ENCODE measurements around the gene GIGYF2.

GIGYF2 gene

GRCh38 chr2:232662486-232663260 lies 34.5 kb upstream of the GIGYF2 start:
- no peak overlapping the region for H3K4me2 ChIP-seq (ENCODE audit: low read depth, low read length)
- no peaks in the 10 kb centered on the region for H3K27me3 ChIP-seq (replicated peaks; ENCODE audit: insufficient read depth, low read length)
- TF ChIP-seq EZH2 (optimal IDR thresholded peaks at IDR 0.05; ENCODE audit: low read depth, low read length) (no peak), EZH2phosphoT487 (IDR thresholded peaks at IDR 0.05; ENCODE audit: low read length) (no peak), CTCF (IDR thresholded peaks at IDR 0.05; ENCODE audit: low read length) (no peak)
- no peaks in the 10 kb centered on the region for H3K79me2 ChIP-seq (ENCODE audit: low read length)
- H4K20me1 ChIP-seq (ENCODE audit: insufficient read depth, low read length) = no peaks in the 10 kb centered on the region
- no peak overlapping the region for H3K4me3 ChIP-seq (ENCODE audit: low read length)
- no peaks in the 10 kb centered on the region for H3K36me3 ChIP-seq (replicated peaks; ENCODE audit: insufficient read depth, low read length)
- no peak overlapping the region for H3K27ac ChIP-seq (ENCODE audit: low read length)
- H3F3A ChIP-seq (ENCODE audit: insufficient read depth, low read length) = no peaks in the 10 kb centered on the region
- no peak overlapping the region for H3K9ac ChIP-seq (ENCODE audit: low read length)
- no peak for DNase-seq
- H3K4me1 ChIP-seq (ENCODE audit: low read length) = no peaks in the 10 kb centered on the region
- H3K9me3 ChIP-seq (replicated peaks; ENCODE audit: insufficient read depth, low read length) = no peaks in the 10 kb centered on the region
- H3K9me2 ChIP-seq (replicated peaks; ENCODE audit: insufficient read depth, low read length) = no peaks in the 10 kb centered on the region
- H2AFZ ChIP-seq (ENCODE audit: low read length) = no peak overlapping the region

GRCh38 chr2:232666051-232666805 lies 30.9 kb upstream of the GIGYF2 start:
- no peak for DNase-seq
- no peak for TF ChIP-seq EZH2 (optimal IDR thresholded peaks at IDR 0.05; ENCODE audit: low read depth, low read length)
- no peak for TF ChIP-seq EZH2phosphoT487 (IDR thresholded peaks at IDR 0.05; ENCODE audit: low read length)
- TF ChIP-seq CTCF (IDR thresholded peaks at IDR 0.05; ENCODE audit: low read length) = no peak
- no peak overlapping the region for H3K4me2 ChIP-seq (ENCODE audit: low read depth, low read length)

GRCh38 chr2:232667989-232668583 lies 29.0 kb upstream of the GIGYF2 start:
- Histone ChIP-seq H3K27ac (ENCODE audit: low read length) (no peak overlapping the region), H3K4me2 (ENCODE audit: low read depth, low read length) (no peak overlapping the region), H3K36me3 (replicated peaks; ENCODE audit: insufficient read depth, low read length) (no peaks in the 10 kb centered on the region), H3K4me1 (ENCODE audit: low read length) (no peaks in the 10 kb centered on the region), H3K9me2 (replicated peaks; ENCODE audit: insufficient read depth, low read length) (no peaks in the 10 kb centered on the region), H3K9ac (ENCODE audit: low read length) (no peak overlapping the region), H3K4me3 (ENCODE audit: low read length) (no peak overlapping the region), H3K79me2 (ENCODE audit: low read length) (no peaks in the 10 kb centered on the region), H3K27me3 (replicated peaks; ENCODE audit: insufficient read depth, low read length) (no peaks in the 10 kb centered on the region), H3K9me3 (replicated peaks; ENCODE audit: insufficient read depth, low read length) (no peaks in the 10 kb centered on the region), H2AFZ (ENCODE audit: low read length) (no peak overlapping the region), H3F3A (ENCODE audit: insufficient read depth, low read length) (no peaks in the 10 kb centered on the region), H4K20me1 (ENCODE audit: insufficient read depth, low read length) (no peaks in the 10 kb centered on the region)
- DNase-seq = no peak
- TF ChIP-seq EZH2 (optimal IDR thresholded peaks at IDR 0.05; ENCODE audit: low read depth, low read length) = no peak
- TF ChIP-seq CTCF (IDR thresholded peaks at IDR 0.05; ENCODE audit: low read length) = no peak
- TF ChIP-seq EZH2phosphoT487 (IDR thresholded peaks at IDR 0.05; ENCODE audit: low read length) = no peak

More at GRCh38 chr2:232666051-232666805, 30.9 kb upstream of the GIGYF2 start:
- H3K4me1 ChIP-seq (ENCODE audit: low read length) = no peaks in the 10 kb centered on the region
- no peak overlapping the region for H3K4me3 ChIP-seq (ENCODE audit: low read length)
- H3K27ac ChIP-seq (ENCODE audit: low read length) = no peak overlapping the region
- no peaks in the 10 kb centered on the region for H3K36me3 ChIP-seq (replicated peaks; ENCODE audit: insufficient read depth, low read length)
- no peaks in the 10 kb centered on the region for H3K79me2 ChIP-seq (ENCODE audit: low read length)
- H3K9me3 ChIP-seq (replicated peaks; ENCODE audit: insufficient read depth, low read length) = no peaks in the 10 kb centered on the region
- H2AFZ ChIP-seq (ENCODE audit: low read length) = no peak overlapping the region
- no peaks in the 10 kb centered on the region for H3K9me2 ChIP-seq (replicated peaks; ENCODE audit: insufficient read depth, low read length)
- no peak overlapping the region for H3K9ac ChIP-seq (ENCODE audit: low read length)
- H4K20me1 ChIP-seq (ENCODE audit: insufficient read depth, low read length) = no peaks in the 10 kb centered on the region
- H3F3A ChIP-seq (ENCODE audit: insufficient read depth, low read length) = no peaks in the 10 kb centered on the region
- no peaks in the 10 kb centered on the region for H3K27me3 ChIP-seq (replicated peaks; ENCODE audit: insufficient read depth, low read length)
